A673 (cell line): ENCODE results near the gene MYOG.

Experiments
- EZH2 ChIP-seq: fragments of 200-600 bp; sonication (generic); IDR thresholded peaks from 2 replicates; pipeline ENCODE4 v1.6.1; 2017; ENCODE audit warnings: borderline replicate concordance, low read depth, mild to moderate bottlenecking, mixed read lengths, antibody characterized with exemption, low read length; ENCODE audit not compliant: poor library complexity, severe bottlenecking
- TF ChIP-seq, protein P1 (sequence below): fragments of 300-800, 200-600 bp; sonication (generic); conservative IDR thresholded peaks from 2 replicates; pipeline ENCODE4 v1.5.1; 2017; ENCODE audit warnings: low read depth, mild to moderate bottlenecking, antibody characterized with exemption, low read length, moderate library complexity, mixed read lengths

DNA sequence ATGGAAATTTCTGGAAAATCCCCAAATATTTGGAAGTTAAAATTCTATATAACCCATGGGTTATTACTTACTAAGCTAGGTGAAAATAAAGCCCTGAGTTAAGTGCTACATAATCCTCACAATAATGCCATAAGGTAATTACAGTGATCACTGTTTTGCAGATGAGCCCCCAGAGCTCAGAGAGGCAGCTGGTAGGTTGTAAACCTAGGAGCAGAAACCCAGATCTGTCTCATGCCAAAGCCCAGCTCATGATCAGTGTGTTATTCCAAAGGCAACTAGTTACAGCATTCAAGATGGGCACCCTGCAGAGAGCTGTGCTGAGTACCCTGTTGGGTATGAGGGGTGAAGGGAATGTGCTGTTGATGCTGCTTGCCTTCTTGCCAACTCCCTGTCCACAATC, 10.8 kb upstream of the MYOG start:
- TF ChIP-seq, protein P1, sequence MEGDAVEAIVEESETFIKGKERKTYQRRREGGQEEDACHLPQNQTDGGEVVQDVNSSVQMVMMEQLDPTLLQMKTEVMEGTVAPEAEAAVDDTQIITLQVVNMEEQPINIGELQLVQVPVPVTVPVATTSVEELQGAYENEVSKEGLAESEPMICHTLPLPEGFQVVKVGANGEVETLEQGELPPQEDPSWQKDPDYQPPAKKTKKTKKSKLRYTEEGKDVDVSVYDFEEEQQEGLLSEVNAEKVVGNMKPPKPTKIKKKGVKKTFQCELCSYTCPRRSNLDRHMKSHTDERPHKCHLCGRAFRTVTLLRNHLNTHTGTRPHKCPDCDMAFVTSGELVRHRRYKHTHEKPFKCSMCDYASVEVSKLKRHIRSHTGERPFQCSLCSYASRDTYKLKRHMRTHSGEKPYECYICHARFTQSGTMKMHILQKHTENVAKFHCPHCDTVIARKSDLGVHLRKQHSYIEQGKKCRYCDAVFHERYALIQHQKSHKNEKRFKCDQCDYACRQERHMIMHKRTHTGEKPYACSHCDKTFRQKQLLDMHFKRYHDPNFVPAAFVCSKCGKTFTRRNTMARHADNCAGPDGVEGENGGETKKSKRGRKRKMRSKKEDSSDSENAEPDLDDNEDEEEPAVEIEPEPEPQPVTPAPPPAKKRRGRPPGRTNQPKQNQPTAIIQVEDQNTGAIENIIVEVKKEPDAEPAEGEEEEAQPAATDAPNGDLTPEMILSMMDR: no peak
- no peak for TF ChIP-seq EZH2
